ENCODE data around the gene HMX1.
A peak's percentile ranks its signal among the peaks of the same experiment; 100 is the strongest.

DNA sequence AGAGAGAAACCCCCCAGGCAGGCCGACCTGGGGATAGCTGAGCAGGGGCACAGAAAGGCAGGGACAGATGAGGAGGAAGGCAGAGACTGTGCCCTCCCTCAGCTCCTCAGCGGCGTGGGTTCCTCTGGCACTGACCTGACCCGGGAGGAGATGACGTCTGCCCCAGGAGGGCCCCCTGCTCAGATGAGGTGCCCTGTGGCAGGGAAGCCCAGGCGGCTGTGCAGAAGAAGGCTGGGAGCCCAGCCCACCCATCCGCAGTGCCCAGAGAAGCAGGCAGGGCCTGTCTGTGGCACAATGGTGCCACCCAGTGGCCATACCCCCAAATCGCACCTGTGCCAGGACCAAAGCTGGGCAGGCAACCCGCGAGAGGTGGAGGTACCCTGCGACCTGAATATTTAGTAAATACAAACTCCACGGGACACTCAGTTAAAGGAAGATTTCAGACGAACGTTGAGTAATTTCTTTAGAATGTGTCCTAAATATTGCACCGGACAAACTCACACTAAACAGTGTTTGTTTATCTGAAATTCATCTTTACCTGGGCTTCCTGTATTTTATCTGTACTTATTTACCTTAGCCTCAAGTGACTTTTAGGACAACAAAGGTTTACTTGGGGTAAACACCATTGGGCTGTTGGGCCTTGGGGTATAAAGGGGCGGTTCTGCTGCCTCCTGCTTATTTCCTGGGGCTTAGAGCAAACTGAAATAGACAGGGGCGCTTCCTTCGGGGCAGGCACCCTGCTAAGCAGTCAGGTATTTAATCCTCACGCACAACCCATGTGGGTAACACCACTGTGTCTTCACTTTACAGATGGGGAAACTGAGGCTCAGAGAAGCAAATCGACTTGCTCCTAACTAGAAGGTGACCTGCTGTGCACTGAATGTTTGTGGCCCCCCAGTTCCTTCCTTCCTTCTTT is 46.5 kb upstream of the HMX1 start:
- TF ChIP-seq, protein P1, sequence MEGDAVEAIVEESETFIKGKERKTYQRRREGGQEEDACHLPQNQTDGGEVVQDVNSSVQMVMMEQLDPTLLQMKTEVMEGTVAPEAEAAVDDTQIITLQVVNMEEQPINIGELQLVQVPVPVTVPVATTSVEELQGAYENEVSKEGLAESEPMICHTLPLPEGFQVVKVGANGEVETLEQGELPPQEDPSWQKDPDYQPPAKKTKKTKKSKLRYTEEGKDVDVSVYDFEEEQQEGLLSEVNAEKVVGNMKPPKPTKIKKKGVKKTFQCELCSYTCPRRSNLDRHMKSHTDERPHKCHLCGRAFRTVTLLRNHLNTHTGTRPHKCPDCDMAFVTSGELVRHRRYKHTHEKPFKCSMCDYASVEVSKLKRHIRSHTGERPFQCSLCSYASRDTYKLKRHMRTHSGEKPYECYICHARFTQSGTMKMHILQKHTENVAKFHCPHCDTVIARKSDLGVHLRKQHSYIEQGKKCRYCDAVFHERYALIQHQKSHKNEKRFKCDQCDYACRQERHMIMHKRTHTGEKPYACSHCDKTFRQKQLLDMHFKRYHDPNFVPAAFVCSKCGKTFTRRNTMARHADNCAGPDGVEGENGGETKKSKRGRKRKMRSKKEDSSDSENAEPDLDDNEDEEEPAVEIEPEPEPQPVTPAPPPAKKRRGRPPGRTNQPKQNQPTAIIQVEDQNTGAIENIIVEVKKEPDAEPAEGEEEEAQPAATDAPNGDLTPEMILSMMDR (conservative IDR thresholded peaks at IDR 0.05; ENCODE audit: low read depth in 2 of 2) = peak; percentile 89 to 96
- TF ChIP-seq ZNF331 (CRISPR knock-in tag; IDR thresholded peaks at IDR 0.05; ENCODE audit: low read depth) = no peak
- no peak for TF ChIP-seq EZH2phosphoT487 (IDR thresholded peaks at IDR 0.05; ENCODE audit: unreplicated experiment)
- TF ChIP-seq, protein P2, sequence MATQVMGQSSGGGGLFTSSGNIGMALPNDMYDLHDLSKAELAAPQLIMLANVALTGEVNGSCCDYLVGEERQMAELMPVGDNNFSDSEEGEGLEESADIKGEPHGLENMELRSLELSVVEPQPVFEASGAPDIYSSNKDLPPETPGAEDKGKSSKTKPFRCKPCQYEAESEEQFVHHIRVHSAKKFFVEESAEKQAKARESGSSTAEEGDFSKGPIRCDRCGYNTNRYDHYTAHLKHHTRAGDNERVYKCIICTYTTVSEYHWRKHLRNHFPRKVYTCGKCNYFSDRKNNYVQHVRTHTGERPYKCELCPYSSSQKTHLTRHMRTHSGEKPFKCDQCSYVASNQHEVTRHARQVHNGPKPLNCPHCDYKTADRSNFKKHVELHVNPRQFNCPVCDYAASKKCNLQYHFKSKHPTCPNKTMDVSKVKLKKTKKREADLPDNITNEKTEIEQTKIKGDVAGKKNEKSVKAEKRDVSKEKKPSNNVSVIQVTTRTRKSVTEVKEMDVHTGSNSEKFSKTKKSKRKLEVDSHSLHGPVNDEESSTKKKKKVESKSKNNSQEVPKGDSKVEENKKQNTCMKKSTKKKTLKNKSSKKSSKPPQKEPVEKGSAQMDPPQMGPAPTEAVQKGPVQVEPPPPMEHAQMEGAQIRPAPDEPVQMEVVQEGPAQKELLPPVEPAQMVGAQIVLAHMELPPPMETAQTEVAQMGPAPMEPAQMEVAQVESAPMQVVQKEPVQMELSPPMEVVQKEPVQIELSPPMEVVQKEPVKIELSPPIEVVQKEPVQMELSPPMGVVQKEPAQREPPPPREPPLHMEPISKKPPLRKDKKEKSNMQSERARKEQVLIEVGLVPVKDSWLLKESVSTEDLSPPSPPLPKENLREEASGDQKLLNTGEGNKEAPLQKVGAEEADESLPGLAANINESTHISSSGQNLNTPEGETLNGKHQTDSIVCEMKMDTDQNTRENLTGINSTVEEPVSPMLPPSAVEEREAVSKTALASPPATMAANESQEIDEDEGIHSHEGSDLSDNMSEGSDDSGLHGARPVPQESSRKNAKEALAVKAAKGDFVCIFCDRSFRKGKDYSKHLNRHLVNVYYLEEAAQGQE (IDR thresholded peaks at IDR 0.05; ENCODE audit: unreplicated experiment) = no peak
- no peak for TF ChIP-seq EZH2 (IDR thresholded peaks at IDR 0.05; ENCODE audit: low read depth, unreplicated experiment)
- TF ChIP-seq ETS1 (IDR thresholded peaks at IDR 0.05) = no peak
